Smooth muscle cell (in vitro differentiated cells): ENCODE measurements around the gene MPRIP. TPM values are rescaled to one million over a fixed set of nuclear protein-coding genes. Genes with fewer than 3 reads are reported as not detected.
"Not testable (repeated sequence)": the region's sequence is repeated elsewhere in the genome, so short reads cannot be mapped to it uniquely, and the experiment has no call there.

ENCODE experiments used
- DNase-seq: peaks from one replicate; lab custom pipeline; 2025; ENCODE audit not compliant: unreplicated experiment; lab: John Stamatoyannopoulos, UW
- H2AFZ ChIP-seq: fragments of 200-600 bp; sonication (generic); 2 replicates; pipeline ENCODE4 v1.6.0; 2016; ENCODE audit warnings: antibody characterized with exemption, low read depth, mild to moderate bottlenecking
- H3F3A ChIP-seq: fragments of 200-600 bp; sonication (generic); 2 replicates; pipeline ENCODE4 v1.6.0; 2017; ENCODE audit warnings: antibody characterized with exemption, low read depth
- H3K27ac ChIP-seq: fragments of 200-600 bp; sonication (generic); 2 replicates; pipeline ENCODE4 v1.5.1; 2016; ENCODE audit warnings: low read depth, mild to moderate bottlenecking
- H3K27me3 ChIP-seq: fragments of 200-600 bp; sonication (generic); 2 replicates; pipeline ENCODE4 v1.6.1; 2016; ENCODE audit warnings: low read depth, mild to moderate bottlenecking
- H3K36me3 ChIP-seq: fragments of 200-600 bp; sonication (generic); 2 replicates; pipeline ENCODE4 v1.5.1; 2016; ENCODE audit warnings: low read depth
- H3K4me1 ChIP-seq: fragments of 200-600 bp; sonication (generic); 2 replicates; pipeline ENCODE4 v1.5.1; 2016; ENCODE audit warnings: low read depth
- H3K4me2 ChIP-seq: fragments of 200-600 bp; sonication (generic); 2 replicates; pipeline ENCODE4 v1.6.0; 2016; ENCODE audit warnings: mild to moderate bottlenecking
- H3K4me3 ChIP-seq: fragments of 200-600 bp; sonication (generic); 2 replicates; pipeline ENCODE4 v1.5.1; 2016; ENCODE audit warnings: mild to moderate bottlenecking
- H3K79me2 ChIP-seq: fragments of 200-600 bp; sonication (generic); 2 replicates; pipeline ENCODE4 v1.6.0; 2016; ENCODE audit warnings: low read depth, mild to moderate bottlenecking
- H3K9ac ChIP-seq: fragments of 200-600 bp; sonication (generic); 2 replicates; pipeline ENCODE4 v1.6.0; 2016; ENCODE audit warnings: low read depth
- H3K9me3 ChIP-seq: fragments of 200-600 bp; sonication (generic); replicated peaks from 2 replicates; pipeline ENCODE4 v1.5.1; 2016; ENCODE audit warnings: low read depth
- H4K20me1 ChIP-seq: fragments of 200-600 bp; sonication (generic); 2 replicates; pipeline ENCODE4 v1.6.0; 2016; ENCODE audit warnings: low read depth
- CTCF ChIP-seq: fragments of 200-600 bp; sonication (generic); IDR thresholded peaks from 2 replicates; pipeline ENCODE4 v1.5.1; 2017; ENCODE audit warnings: borderline replicate concordance, mild to moderate bottlenecking, antibody characterized with exemption; ENCODE audit not compliant: insufficient read depth, poor library complexity, severe bottlenecking
- WGBS: methylation state at CpG from one replicate; pipeline ENCODE4 v1.1.7; 2016; ENCODE audit warnings: low lambda C conversion rate; 5-methylcytosine and 5-hydroxymethylcytosine counted together
- polyA plus RNA-seq: library from polyadenylated mRNA; unstranded; fragments of >200 nt; fragmentation: Nextera tagmentation; extraction: Ambion mirVana; gene quantifications from 2 replicates; pipeline ENCODE4 v1.2.1, GENCODE V29; 2016
- total RNA-seq: library from RNA; depleted of rRNA; stranded (reverse); fragments of >200 nt; gene quantifications from 2 replicates; pipeline ENCODE4 v1.2.3, GENCODE V29; 2014

MPRIP gene
- total and polyA plus RNA-seq, 2 experiments from 2014 or later, result 58.8 to 69.3 TPM

DNA sequence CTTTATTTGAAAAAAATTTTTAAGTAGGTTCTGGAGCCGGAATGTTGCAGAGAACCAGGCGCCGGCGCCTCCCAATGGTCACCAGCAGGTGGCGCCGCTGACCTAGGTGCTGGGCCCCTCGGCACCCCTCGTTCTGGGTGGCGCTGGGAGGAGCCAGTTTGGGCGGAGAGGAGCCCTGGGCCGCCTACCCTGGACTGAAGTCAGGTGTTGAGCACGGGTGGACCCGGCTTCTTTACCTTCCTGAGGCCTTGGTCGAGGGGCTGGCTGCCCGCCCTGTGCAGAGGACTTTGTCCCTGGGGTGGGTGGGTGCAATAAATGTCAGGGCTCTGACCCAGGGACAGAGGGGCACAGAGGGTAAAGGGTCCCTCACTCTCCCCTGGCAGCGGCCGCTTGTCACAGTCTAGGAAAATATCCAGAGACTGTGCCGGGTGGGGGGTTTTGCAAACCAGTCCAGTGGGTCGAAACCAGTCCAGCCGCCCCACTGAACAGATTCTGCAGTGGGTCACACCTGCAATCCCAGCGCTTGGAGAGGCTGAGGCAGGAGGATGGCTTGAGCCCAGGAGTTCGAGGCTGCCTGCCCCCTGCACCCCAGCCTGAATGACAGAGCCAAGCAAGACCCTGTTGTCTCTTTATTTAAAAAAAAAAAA, 40.3 kb upstream of the MPRIP start:
- Histone ChIP-seq H3K36me3 (no peaks in the 10 kb centered on the region), H3K9ac (no peak overlapping the region), H3K4me1 (no peaks in the 10 kb centered on the region), H3K27ac (no peak overlapping the region), H3K27me3 (no peaks in the 10 kb centered on the region), H3K4me3 (no peak overlapping the region), H3K79me2 (no peaks in the 10 kb centered on the region), H3K9me3 (no peaks in the 10 kb centered on the region), H2AFZ (no peak overlapping the region), H4K20me1 (no peaks in the 10 kb centered on the region), H3F3A (no peaks in the 10 kb centered on the region), H3K4me2 (peak overlapping the region; percentile 53)
- TF ChIP-seq CTCF, result peak; percentile 98
- WGBS, result 31% methylated on average over 20 of the region's 22 CpGs
- DNase-seq, result peak; percentile 36

DNA sequence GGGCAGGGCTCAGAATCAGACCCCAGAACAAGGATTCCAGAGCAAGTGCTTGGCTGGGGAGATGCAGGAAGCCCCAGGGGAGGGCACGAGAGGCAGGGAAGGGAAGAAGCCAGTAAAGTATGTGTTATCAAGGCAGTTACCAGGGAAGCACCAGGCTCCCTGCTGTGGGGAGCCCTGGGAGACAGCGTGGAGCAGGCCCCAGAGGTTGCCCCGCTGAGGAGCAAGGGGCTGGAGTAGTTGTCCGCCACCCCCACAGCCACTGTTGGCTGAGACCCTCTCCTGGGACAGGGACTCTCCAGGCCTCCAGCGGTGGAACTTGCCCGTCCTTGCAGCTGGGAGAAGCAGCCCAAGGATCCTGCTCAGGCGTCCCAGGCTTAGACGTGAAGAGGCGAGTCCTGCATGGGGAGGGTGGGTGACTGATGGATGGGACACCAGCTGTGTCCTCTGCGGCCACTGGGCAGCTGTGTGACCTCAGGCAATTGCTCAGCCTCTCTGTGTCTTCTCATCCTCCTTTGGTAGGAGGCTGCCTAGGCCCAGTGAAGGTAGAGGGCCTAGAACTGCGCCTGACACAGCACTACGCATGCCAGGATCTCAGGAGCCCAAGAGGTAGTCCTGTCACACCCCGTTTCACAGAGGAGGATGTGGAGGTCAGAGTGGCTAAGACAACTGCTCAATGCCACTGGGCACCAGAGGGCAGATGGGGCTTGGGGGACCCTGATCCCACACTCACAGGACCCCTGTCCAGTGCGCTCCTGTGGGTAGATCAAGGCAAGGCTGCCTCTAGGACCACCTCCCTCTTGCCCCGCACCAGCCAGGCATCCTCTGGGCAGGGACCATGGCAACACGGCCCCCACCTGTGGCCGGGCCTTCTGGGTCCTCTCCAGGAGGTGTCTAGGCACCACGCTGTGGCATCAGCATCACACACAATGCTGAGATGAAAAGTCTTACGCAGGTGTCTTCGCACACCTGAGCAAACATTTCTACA, 39.2 kb upstream of the MPRIP start:
- DNase-seq, H3K27ac ChIP-seq, H3K9ac ChIP-seq, H4K20me1 ChIP-seq, H3K27me3 ChIP-seq, H2AFZ ChIP-seq, H3K79me2 ChIP-seq, H3K4me2 ChIP-seq, H3K36me3 ChIP-seq, H3F3A ChIP-seq, H3K4me1 ChIP-seq, H3K9me3 ChIP-seq, H3K4me3 ChIP-seq: not testable (repeated sequence)
- 90% methylated on average over 19 of the region's 20 CpGs for WGBS

GRCh38 chr17:17004251-17004996, 37.8 kb upstream of the MPRIP start:
- WGBS, result 88% methylated on average over 16 of the region's 19 CpGs
- H3K4me2 ChIP-seq, result no peak overlapping the region
- no peak overlapping the region for H3K4me3 ChIP-seq
- no peaks in the 10 kb centered on the region for H3K36me3 ChIP-seq
- no peak overlapping the region for H3K9ac ChIP-seq
- no peaks in the 10 kb centered on the region for H3K27me3 ChIP-seq
- H4K20me1 ChIP-seq, result no peaks in the 10 kb centered on the region
- no peaks in the 10 kb centered on the region for H3K4me1 ChIP-seq
- no peak for DNase-seq
- H3F3A ChIP-seq, result no peaks in the 10 kb centered on the region
- no peak overlapping the region for H3K27ac ChIP-seq
- no peaks in the 10 kb centered on the region for H3K9me3 ChIP-seq
- TF ChIP-seq CTCF, result no peak
- H2AFZ ChIP-seq, result no peak overlapping the region
- H3K79me2 ChIP-seq, result no peaks in the 10 kb centered on the region

DNA sequence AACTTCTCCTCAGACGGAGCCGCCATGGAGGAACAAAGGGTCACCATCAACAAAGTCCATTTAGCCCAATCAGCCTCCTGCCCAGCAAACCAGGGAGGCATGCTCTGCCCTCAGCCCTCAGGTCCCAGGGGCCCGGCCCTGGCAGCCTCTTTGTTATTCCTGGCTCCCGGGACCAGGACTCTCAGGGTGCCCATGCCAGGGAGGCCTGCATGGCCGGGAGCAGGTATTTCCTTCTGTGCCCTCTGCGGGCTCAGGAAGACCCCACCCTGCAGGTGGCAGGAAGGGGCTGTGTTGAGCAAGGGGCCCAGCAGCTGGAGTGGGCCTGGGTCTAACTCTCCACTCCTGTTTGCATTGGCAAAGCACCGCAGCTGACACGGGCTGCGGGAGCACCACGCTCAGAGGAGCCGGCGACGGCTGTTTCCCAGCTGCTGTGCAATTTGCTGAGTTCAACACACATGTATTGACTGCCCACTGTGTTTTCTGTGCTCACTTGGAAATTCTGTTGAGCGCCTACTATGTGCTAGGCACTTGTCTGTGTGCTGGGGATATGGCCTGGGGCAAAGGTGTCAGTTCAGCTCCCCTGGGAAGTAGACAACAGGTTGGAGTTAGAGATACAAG, 37.2 kb upstream of the MPRIP start:
- not testable (repeated sequence) for H3K9ac ChIP-seq, H2AFZ ChIP-seq, H3K36me3 ChIP-seq, H4K20me1 ChIP-seq, H3F3A ChIP-seq, H3K4me1 ChIP-seq, H3K9me3 ChIP-seq, H3K4me2 ChIP-seq, H3K4me3 ChIP-seq, H3K79me2 ChIP-seq, H3K27me3 ChIP-seq, DNase-seq, H3K27ac ChIP-seq
- WGBS, result 96% methylated on average over 14 of the region's 14 CpGs

- not testable (repeated sequence) for H3F3A ChIP-seq, H3K79me2 ChIP-seq, H2AFZ ChIP-seq, DNase-seq, H3K9ac ChIP-seq, H3K4me3 ChIP-seq, H3K27me3 ChIP-seq, H3K27ac ChIP-seq, H3K9me3 ChIP-seq, H4K20me1 ChIP-seq, H3K4me2 ChIP-seq, H3K36me3 ChIP-seq, H3K4me1 ChIP-seq
- WGBS, result 92% methylated on average over 4 of the region's 6 CpGs
Measured at GRCh38 chr17:17007891-17008290, 34.4 kb upstream of the MPRIP start.

DNA sequence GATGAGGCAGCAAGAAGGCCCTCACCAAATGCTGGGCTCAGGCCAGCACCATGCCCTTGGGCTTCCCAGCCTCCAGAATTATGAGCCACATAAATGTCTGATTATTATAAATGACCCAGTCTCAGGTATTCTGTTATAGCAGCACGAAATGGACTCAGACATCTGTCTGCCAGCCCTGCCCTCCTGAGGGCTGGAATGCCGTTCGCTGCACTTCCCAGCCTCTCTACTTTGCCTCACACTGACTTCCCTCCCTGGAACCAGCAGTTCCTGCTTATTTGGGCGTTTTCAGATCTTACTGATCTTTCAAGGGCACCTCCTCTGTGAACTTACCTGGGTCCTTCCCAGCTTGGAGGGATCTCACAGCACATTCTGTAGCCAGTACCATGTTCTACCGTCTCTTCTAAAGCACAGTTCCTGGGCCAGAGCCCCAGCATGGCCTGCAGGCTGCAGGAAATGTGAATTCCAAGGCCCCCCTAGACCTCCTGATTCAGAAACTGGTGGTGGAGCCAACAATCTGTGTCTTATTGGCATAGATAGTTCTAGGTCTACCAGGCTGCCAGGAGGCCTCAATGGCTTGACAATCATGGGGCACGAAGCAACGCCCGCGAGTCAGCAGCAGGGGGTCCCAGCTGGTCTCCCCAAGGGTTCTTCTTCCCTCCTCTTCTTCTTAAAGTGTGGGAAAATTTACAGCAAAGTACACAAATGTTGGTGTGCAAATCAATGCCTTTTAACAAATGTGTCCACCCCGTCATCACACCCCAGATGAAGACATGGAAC, 33.4 kb upstream of the MPRIP start:
- not testable (repeated sequence) for H3F3A ChIP-seq, H3K9ac ChIP-seq, DNase-seq, H3K79me2 ChIP-seq, H3K9me3 ChIP-seq, H3K27ac ChIP-seq, H3K27me3 ChIP-seq, H2AFZ ChIP-seq, H3K36me3 ChIP-seq, H3K4me3 ChIP-seq, H3K4me1 ChIP-seq, H3K4me2 ChIP-seq, H4K20me1 ChIP-seq
- WGBS, result 91% methylated on average over 10 of the region's 10 CpGs
